ENCODE results near the gene PTGFRN. TPM values are rescaled to one million over a fixed set of nuclear protein-coding genes. Genes with fewer than 3 reads are reported as not detected.

Gene PTGFRN
- total RNA-seq, 1 experiment from 2014 or later = 57.4 TPM

GRCh38 chr1:116916002-116916401, 6.3 kb downstream of the PTGFRN start:
- H3K9me2 ChIP-seq (replicated peaks; ENCODE audit: low read length) = no peaks in the 10 kb centered on the region
- no peak overlapping the region; the same call in 1 of the 2 replicates for H3K4me2 ChIP-seq (ENCODE audit: low read length)
- H3F3A ChIP-seq (ENCODE audit: low read length, unreplicated experiment) = no peaks in the 10 kb centered on the region
- no peak overlapping the region for H3K4me3 ChIP-seq (ENCODE audit: low read length)
- peaks cover 100% of the 10 kb centered on the region for H3K79me2 ChIP-seq (ENCODE audit: low read length)
- no peak overlapping the region for H2AFZ ChIP-seq (ENCODE audit: low read length)
- no peaks in the 10 kb centered on the region for H3K9me3 ChIP-seq (ENCODE audit: low read length)
- no peaks in the 10 kb centered on the region for H3K36me3 ChIP-seq (ENCODE audit: low read depth, low read length)
- no peaks in the 10 kb centered on the region for H4K20me1 ChIP-seq (ENCODE audit: low read length)
- no peak overlapping the region for H3K27ac ChIP-seq (ENCODE audit: low read length)
- POLR2A ChIA-PET (ENCODE audit: unreplicated experiment) = no interaction called here
- H3K4me1 ChIP-seq (ENCODE audit: insufficient read depth, low read length) = peaks cover 61% of the 10 kb centered on the region
- BruUV-seq (replicated peaks) = no TSS peak
- ATAC-seq (no peak), DNase-seq (no peak)
- H3K9ac ChIP-seq (ENCODE audit: low read length) = no peak overlapping the region
- TF ChIP-seq EZH2phosphoT487 (IDR thresholded peaks at IDR 0.05; ENCODE audit: borderline replicate concordance, low read length) (no peak), EZH2 (IDR thresholded peaks at IDR 0.05; ENCODE audit: low read length, unreplicated experiment) (no peak), CTCF (conservative IDR thresholded peaks at IDR 0.05; ENCODE audit: low read depth, low read length) (no peak)
- CTCF ChIA-PET = no interaction called here
- H3K27me3 ChIP-seq (ENCODE audit: low read length) = no peaks in the 10 kb centered on the region
- intact Hi-C loops (cut with micrococcal nuclease) = no loop called here

- no TSS peak for BruUV-seq (replicated peaks)
- no peaks in the 10 kb centered on the region for H3K27me3 ChIP-seq (ENCODE audit: low read length)
- no peaks in the 10 kb centered on the region for H3K36me3 ChIP-seq (ENCODE audit: low read depth, low read length)
- H3K9me3 ChIP-seq (ENCODE audit: low read length) = no peaks in the 10 kb centered on the region
- H3K79me2 ChIP-seq (ENCODE audit: low read length) = peaks cover 100% of the 10 kb centered on the region
- H3K4me1 ChIP-seq (ENCODE audit: insufficient read depth, low read length) = peaks cover 53% of the 10 kb centered on the region
- DNase-seq (no peak), ATAC-seq (no peak)
- H3K9me2 ChIP-seq (replicated peaks; ENCODE audit: low read length) = no peaks in the 10 kb centered on the region
- CTCF ChIA-PET = no interaction called here
- no peak overlapping the region for H3K4me2 ChIP-seq (ENCODE audit: low read length)
- H3K9ac ChIP-seq (ENCODE audit: low read length) = no peak overlapping the region
- H2AFZ ChIP-seq (ENCODE audit: low read length) = no peak overlapping the region
- H3F3A ChIP-seq (ENCODE audit: low read length, unreplicated experiment) = no peaks in the 10 kb centered on the region
- intact Hi-C loops (cut with micrococcal nuclease) = no loop called here
- no peak for TF ChIP-seq CTCF (conservative IDR thresholded peaks at IDR 0.05; ENCODE audit: low read depth, low read length)
- TF ChIP-seq EZH2 (IDR thresholded peaks at IDR 0.05; ENCODE audit: low read length, unreplicated experiment) = no peak
- no peak overlapping the region for H3K27ac ChIP-seq (ENCODE audit: low read length)
- H4K20me1 ChIP-seq (ENCODE audit: low read length) = no peaks in the 10 kb centered on the region
- H3K4me3 ChIP-seq (ENCODE audit: low read length) = no peak overlapping the region
- POLR2A ChIA-PET (ENCODE audit: unreplicated experiment) = no interaction called here
Measured at GRCh38 chr1:116916533-116917445, 7.1 kb downstream of the PTGFRN start.

GRCh38 chr1:116918714-116919357, 9.1 kb downstream of the PTGFRN start:
- Histone ChIP-seq H3K79me2 (ENCODE audit: low read length) (peaks cover 97% of the 10 kb centered on the region), H4K20me1 (ENCODE audit: low read length) (no peaks in the 10 kb centered on the region), H3K27ac (ENCODE audit: low read length) (no peak overlapping the region), H3K4me2 (ENCODE audit: low read length) (peak overlapping the region; percentile 32), H2AFZ (ENCODE audit: low read length) (no peak overlapping the region), H3K4me3 (ENCODE audit: low read length) (no peak overlapping the region), H3F3A (ENCODE audit: low read length, unreplicated experiment) (no peaks in the 10 kb centered on the region), H3K36me3 (ENCODE audit: low read depth, low read length) (no peaks in the 10 kb centered on the region), H3K9ac (ENCODE audit: low read length) (no peak overlapping the region), H3K9me3 (ENCODE audit: low read length) (no peaks in the 10 kb centered on the region), H3K27me3 (ENCODE audit: low read length) (no peaks in the 10 kb centered on the region), H3K4me1 (ENCODE audit: insufficient read depth, low read length) (peaks cover 48% of the 10 kb centered on the region), H3K9me2 (replicated peaks; ENCODE audit: low read length) (no peaks in the 10 kb centered on the region)
- no peak for ATAC-seq
- peak; percentile 66 for DNase-seq
- BruUV-seq (replicated peaks) = no TSS peak
- ChIA-PET CTCF (no interaction called here), POLR2A (ENCODE audit: unreplicated experiment) (no interaction called here)
- intact Hi-C loops (cut with micrococcal nuclease) = no loop called here
- TF ChIP-seq EZH2phosphoT487 (IDR thresholded peaks at IDR 0.05; ENCODE audit: borderline replicate concordance, low read length) (no peak), CTCF (conservative IDR thresholded peaks at IDR 0.05; ENCODE audit: low read depth, low read length) (no peak), EZH2 (IDR thresholded peaks at IDR 0.05; ENCODE audit: low read length, unreplicated experiment) (no peak)
